Suppressor macrophage (primary cell): ENCODE results near the gene CCS.
"Not testable (repeated sequence)": the region's sequence is repeated elsewhere in the genome, so short reads cannot be mapped to it uniquely, and the experiment has no call there.

Source experiments
- DNase-seq, 4 experiments: peaks; one replicate each; pipeline ENCODE4 v3.0.0-alpha.2; 2020 to 2022

CCS gene

GRCh38 chr11:66593303-66593635, 284 bp downstream of the CCS start:
- peak in 2 of 4 experiments; percentile 17 to 21 for DNase-seq

- DNase-seq, result peak in 1 of 4 experiments; percentile 8
Observed at GRCh38 chr11:66593650-66594049, 665 bp downstream of the CCS start.

- peak; percentile 47 to 74 (median 52) for DNase-seq
Observed at GRCh38 chr11:66595245-66595904, 2.4 kb downstream of the CCS start.

- DNase-seq, result no peak
Observed at GRCh38 chr11:66598993-66599392, 6.0 kb downstream of the CCS start.

GRCh38 chr11:66600219-66600618, 7.2 kb downstream of the CCS start:
- no peak for DNase-seq

- DNase-seq, result peak; percentile 37 to 61 (median 58)
Observed at GRCh38 chr11:66600631-66601233, 7.7 kb downstream of the CCS start.

- no peak for DNase-seq
Observed at GRCh38 chr11:66603072-66603471, 10.1 kb downstream of the CCS start.

- DNase-seq, result no peak
Observed at GRCh38 chr11:66604155-66604554, 11.2 kb downstream of the CCS start.

- DNase-seq, result not testable (repeated sequence)
Observed at GRCh38 chr11:66606608-66607007, 13.6 kb downstream of the CCS start.

GRCh38 chr11:66607126-66607834, 14.3 kb downstream of the CCS start:
- peak; percentile 25 to 57 (median 52) for DNase-seq

- peak; percentile 22 to 51 (median 40) for DNase-seq
Observed at GRCh38 chr11:66609721-66610617, 17.0 kb downstream of the CCS start.

- no peak for DNase-seq
Observed at GRCh38 chr11:66612458-66612857, 19.5 kb downstream of the CCS start.

GRCh38 chr11:66614073-66614472, 21.1 kb downstream of the CCS start:
- DNase-seq, result no peak

- DNase-seq, result peak; percentile 99 to 100 (median 100)
Observed at GRCh38 chr11:66616379-66617154, 23.6 kb downstream of the CCS start, which contains the start of gene RBM14. RBM14 (plus strand) TSS chr11:66616630; CDS start chr11:66616721, 91 bp downstream.

GRCh38 chr11:66617155-66617834, 24.3 kb downstream of the CCS start:
- DNase-seq, result peak; percentile 93 to 96 (median 96)

GRCh38 chr11:66619080-66619554, 26.1 kb downstream of the CCS start:
- DNase-seq, result peak; percentile 30 to 83 (median 62)

GRCh38 chr11:66624450-66624849, 31.5 kb downstream of the CCS start:
- DNase-seq, result no peak

GRCh38 chr11:66625041-66625751, 32.2 kb downstream of the CCS start:
- DNase-seq, result no peak

GRCh38 chr11:66625752-66626149, 32.8 kb downstream of the CCS start:
- DNase-seq, result no peak

GRCh38 chr11:66626382-66626781, 33.4 kb downstream of the CCS start:
- no peak for DNase-seq
